Epithelial cell of esophagus (primary cell): ENCODE data around the gene PNKD.

ENCODE experiments used
- DNase-seq: peaks from one replicate; pipeline ENCODE4 v3.0.0; 2010; ENCODE audit warnings: low read depth
- H3K4me3 ChIP-seq: 2 replicates; pipeline ENCODE4 v1.5.1; 2011; ENCODE audit warnings: mild to moderate bottlenecking, low read length, control low read depth
- CTCF ChIP-seq: IDR thresholded peaks from 2 replicates; pipeline ENCODE4 v1.5.1; 2011; ENCODE audit warnings: low read depth, mild to moderate bottlenecking, low read length, control low read depth, inconsistent platforms; ENCODE audit not compliant: insufficient read depth; ENCODE audit errors: missing control alignments

PNKD gene

GRCh38 chr2:218280260-218280870, 10.0 kb downstream of the PNKD start:
- DNase-seq: no peak
- H3K4me3 ChIP-seq: no peak overlapping the region
- no peak for TF ChIP-seq CTCF

GRCh38 chr2:218281449-218281848, 11.1 kb downstream of the PNKD start:
- no peak for TF ChIP-seq CTCF
- H3K4me3 ChIP-seq: no peak overlapping the region
- DNase-seq: peak; percentile 67

- H3K4me3 ChIP-seq: peak overlapping the region; percentile 9
- no peak for TF ChIP-seq CTCF
- DNase-seq: peak; percentile 94
Observed at GRCh38 chr2:218282173-218282991, 12.1 kb downstream of the PNKD start.

GRCh38 chr2:218284106-218284811, 13.9 kb downstream of the PNKD start:
- peak; percentile 90 for DNase-seq
- no peak for TF ChIP-seq CTCF
- peak overlapping the region; percentile 9 for H3K4me3 ChIP-seq

- peak overlapping the region; percentile 54 for H3K4me3 ChIP-seq
- DNase-seq: peak; percentile 72
- no peak for TF ChIP-seq CTCF
Observed at GRCh38 chr2:218285604-218286003, 15.3 kb downstream of the PNKD start.

- DNase-seq: peak; percentile 98
- H3K4me3 ChIP-seq: peak overlapping the region; percentile 54
- no peak for TF ChIP-seq CTCF
Observed at GRCh38 chr2:218286570-218287459, 16.5 kb downstream of the PNKD start.
